Erythroblast (primary cell): ENCODE data around the gene FAM136A.

ENCODE experiments used
- DNase-seq, 2 experiments: peaks; one replicate each; lab custom pipeline; 2025; lab: John Stamatoyannopoulos, UW
- GATA1 ChIP-seq: IDR thresholded peaks from 2 replicates; pipeline ENCODE4 v1.6.1; 2011; ENCODE audit warnings: low read depth, mild to moderate bottlenecking, control low read depth, low read length, moderate library complexity
- POLR2A ChIP-seq: IDR thresholded peaks from 2 replicates; pipeline ENCODE4 v1.6.1; 2011; ENCODE audit warnings: mild to moderate bottlenecking, low read length

FAM136A gene

GRCh38 chr2:70301344-70302194 lies at the start of gene FAM136A:
FAM136A (minus strand) TSS chr2:70302067; CDS start chr2:70302011, 56 bp downstream.
- TF ChIP-seq GATA1 (no peak), POLR2A (peak; percentile 58)
- peak; percentile 89 to 93 for DNase-seq

- no peak for DNase-seq
- no peak for TF ChIP-seq GATA1
- TF ChIP-seq POLR2A = no peak
Observed at GRCh38 chr2:70349921-70350685, 48.2 kb upstream of the FAM136A start.

GRCh38 chr2:70347831-70348230 lies 46.0 kb upstream of the FAM136A start:
- TF ChIP-seq GATA1 = no peak
- TF ChIP-seq POLR2A = no peak

DNA sequence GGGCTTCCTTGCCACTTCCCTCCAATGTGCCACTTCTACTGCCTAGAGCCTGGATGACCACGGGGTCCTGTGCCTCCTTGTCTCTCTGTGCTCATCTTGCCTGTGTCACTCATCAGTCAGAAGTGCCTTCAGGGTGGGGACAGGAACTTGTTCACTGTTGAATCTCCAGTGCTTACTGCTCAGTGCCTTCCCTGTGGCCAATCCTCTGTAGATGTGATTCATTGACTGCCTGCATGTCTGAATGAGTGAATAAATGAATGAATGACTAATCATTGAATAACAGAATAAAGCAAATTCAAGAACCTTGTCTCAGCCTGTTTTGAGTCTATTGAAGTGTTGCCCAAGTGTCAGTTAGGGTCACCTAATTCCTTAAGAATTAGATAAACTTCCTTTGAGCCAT lies 42.3 kb upstream of the FAM136A start:
- no peak for TF ChIP-seq POLR2A
- TF ChIP-seq GATA1 = no peak
- no peak for DNase-seq

More at GRCh38 chr2:70347831-70348230, 46.0 kb upstream of the FAM136A start:
- DNase-seq = no peak

- TF ChIP-seq GATA1 (no peak), POLR2A (no peak)
- no peak for DNase-seq
Observed at GRCh38 chr2:70341477-70341765, 39.6 kb upstream of the FAM136A start.

DNA sequence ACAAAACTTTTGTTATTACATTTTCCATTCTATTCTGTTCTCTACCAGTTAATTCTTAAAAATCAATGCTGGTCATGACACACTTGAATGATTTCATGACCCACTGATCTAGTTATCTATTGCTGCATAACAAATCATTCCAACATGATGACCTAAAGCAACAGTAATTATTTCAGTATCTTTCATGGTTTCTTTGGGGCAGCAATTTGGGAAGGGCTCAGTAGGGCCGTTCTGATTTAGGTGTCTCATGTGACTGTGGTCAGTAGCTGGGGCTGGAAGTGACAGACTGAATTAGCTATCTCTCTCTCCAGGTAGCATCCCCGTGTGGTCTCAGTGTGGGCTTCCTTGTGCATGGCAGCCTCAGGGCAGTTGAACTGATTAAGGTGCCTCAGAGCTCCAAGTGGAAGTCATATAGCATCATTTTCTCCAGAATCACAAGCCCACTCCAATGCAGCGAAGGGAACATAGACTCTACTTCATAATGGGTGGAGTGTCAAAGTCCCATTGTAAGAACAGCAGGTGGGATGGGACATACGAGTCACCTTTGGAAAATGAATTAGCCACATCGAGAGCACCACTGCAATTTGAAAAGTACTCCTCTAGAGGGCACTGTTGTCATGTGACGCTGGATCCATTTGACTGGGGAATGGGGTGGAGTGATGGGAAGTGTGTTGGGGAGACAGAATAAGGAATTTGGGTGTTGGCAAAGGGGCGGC lies 39.1 kb upstream of the FAM136A start:
- DNase-seq = peak; percentile 27 to 62
- TF ChIP-seq POLR2A (no peak), GATA1 (no peak)

DNA sequence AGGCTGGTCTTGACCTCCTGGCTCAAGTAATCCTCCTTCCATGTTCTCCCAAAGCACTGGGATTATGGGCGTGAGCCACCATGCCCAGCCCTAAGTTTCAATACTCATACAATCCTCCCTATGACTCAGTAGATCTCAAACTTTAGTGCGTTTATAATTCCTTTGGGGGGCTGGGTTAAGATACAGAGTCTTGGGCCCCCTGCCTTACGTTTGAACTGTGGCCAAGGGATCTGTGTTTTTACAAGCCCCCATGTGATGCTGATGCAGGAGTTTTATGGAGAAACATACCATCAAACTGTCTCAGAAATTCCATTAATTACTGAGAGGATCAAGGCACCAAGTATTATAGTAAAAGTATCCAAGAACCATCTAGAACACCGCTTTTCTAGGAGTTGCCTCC lies 38.2 kb upstream of the FAM136A start:
- DNase-seq = no peak
- TF ChIP-seq POLR2A (no peak), GATA1 (no peak)

DNA sequence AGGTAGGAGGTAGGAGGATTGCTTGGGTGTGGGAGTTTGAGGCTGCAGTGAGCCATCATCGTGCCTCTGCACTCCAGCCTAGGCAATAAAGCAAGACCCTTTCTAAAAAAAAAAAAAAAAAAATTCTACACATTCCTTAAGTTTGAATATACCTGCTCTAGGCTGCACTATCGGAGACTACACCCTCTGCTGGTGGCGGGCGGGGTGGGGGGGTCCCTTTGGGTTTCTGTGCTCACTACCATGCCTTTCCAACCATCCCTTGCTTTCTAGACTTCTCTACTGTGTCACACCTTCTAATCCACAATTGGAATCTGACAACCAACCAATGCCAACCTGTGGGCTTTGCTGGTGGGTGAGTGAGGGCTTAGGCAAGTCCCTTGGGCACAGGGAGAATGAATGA lies 34.7 kb upstream of the FAM136A start:
- no peak for DNase-seq
- TF ChIP-seq GATA1 (no peak), POLR2A (no peak)

DNA sequence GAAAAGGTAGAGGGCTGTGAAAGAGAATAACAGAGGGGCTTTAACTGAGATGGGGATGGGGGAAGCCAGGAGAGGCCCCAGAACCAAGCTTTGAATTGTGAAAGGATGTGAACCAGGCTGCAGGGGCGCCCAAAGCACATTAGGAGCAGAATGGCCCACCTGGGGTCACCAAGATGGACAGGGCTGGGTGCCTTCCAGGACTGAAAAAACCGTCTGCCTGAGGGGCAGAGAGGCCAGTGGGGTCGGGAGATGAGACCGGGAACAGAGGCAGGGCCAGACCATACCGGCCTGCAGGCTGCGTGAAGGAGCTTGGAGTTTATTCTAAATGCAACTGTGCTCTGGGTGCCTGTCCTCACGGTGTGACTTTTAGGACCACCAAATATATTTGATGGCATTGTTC lies 29.1 kb upstream of the FAM136A start:
- TF ChIP-seq POLR2A = no peak
- no peak for TF ChIP-seq GATA1
- DNase-seq = no peak

- TF ChIP-seq POLR2A = no peak
- no peak for TF ChIP-seq GATA1
- no peak for DNase-seq
Observed at GRCh38 chr2:70330476-70330875, 28.6 kb upstream of the FAM136A start.

- TF ChIP-seq GATA1 (no peak), POLR2A (no peak)
- DNase-seq = no peak
Observed at GRCh38 chr2:70328921-70329561, 27.2 kb upstream of the FAM136A start.

GRCh38 chr2:70325875-70326274 lies 24.0 kb upstream of the FAM136A start:
- TF ChIP-seq GATA1 (no peak), POLR2A (no peak)
- DNase-seq = no peak

DNA sequence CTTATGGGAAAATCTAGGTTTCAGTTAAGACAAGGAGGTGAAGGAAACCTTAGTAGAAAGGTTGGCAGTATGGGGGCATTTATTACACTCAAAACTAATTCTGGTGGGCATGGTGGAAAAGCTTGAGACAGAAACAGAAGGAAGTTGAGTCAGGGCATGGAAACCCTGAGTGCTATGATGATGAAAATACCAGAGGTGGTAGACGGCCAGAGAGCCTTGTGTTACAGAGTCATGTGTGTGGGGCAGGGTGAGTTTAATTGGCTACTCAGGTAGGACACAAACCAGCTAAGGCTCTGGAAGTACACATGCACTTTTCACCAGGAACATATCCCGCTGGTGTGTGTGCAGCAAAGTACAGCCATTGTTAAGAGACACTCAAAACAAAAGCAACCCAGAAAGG lies 20.7 kb upstream of the FAM136A start:
- DNase-seq = no peak
- TF ChIP-seq POLR2A = no peak
- TF ChIP-seq GATA1 = no peak
